KOPT-K1 (cell line): ENCODE results near the gene CD81.
A peak's percentile ranks its signal among the peaks of the same experiment; 100 is the strongest.
"Not testable (repeated sequence)": the region's sequence is repeated elsewhere in the genome, so short reads cannot be mapped to it uniquely, and the experiment has no call there.

Experiments
- H3K27ac ChIP-seq: fragments of 200-600 bp; sonication (generic); 2 replicates; pipeline ENCODE4 v1.5.1; 2016; ENCODE audit warnings: antibody characterized with exemption, mild to moderate bottlenecking, low read depth, low read length; ENCODE audit not compliant: poor library complexity, severe bottlenecking
- H3K36me3 ChIP-seq: fragments of 200-600 bp; sonication (generic); 2 replicates; pipeline ENCODE4 v1.5.1; 2017; ENCODE audit warnings: antibody characterized with exemption, mild to moderate bottlenecking, low read length, moderate library complexity; ENCODE audit not compliant: insufficient read depth
- H3K9me3 ChIP-seq: fragments of 200-600 bp; sonication (generic); 2 replicates; pipeline ENCODE4 v1.5.1; 2017; ENCODE audit warnings: antibody characterized with exemption, low read length, mild to moderate bottlenecking; ENCODE audit not compliant: insufficient read depth, poor library complexity, severe bottlenecking

The CD81 gene, protein sequence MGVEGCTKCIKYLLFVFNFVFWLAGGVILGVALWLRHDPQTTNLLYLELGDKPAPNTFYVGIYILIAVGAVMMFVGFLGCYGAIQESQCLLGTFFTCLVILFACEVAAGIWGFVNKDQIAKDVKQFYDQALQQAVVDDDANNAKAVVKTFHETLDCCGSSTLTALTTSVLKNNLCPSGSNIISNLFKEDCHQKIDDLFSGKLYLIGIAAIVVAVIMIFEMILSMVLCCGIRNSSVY

GRCh38 chr11:2376751-2377451 lies at the start of gene CD81:
Gene CD81, plus strand, starts transcription at chr11:2377310. Its CDS starts 240 bp downstream, at chr11:2377550.
- Histone ChIP-seq H3K36me3 (peaks cover 24% of the 10 kb centered on the region; the same call in 1 of the 2 replicates), H3K9me3 (no peaks in the 10 kb centered on the region), H3K27ac (peak within 1 kb of the TSS; percentile 79)

DNA sequence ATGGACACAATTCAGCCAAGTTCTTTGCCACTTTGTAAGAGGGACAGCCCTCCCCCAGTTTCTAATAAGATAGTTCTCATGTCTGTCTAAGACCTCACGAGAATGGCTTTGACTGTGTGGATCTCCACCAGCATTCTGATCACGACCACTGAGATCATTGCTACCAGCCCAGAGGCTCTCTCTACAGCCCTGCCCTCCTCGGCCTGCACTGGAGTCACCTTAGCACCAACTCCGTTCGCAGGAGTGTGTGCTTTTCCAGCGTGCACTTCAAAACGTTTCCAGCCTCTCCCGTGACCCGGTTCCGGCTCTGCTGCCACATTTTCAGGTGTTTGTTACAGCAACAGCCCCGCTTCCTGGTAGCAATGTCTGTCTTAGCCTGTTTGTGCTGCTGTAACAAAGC lies 49.1 kb upstream of the CD81 start:
- Histone ChIP-seq H3K36me3 (no peaks in the 10 kb centered on the region), H3K9me3 (peaks cover 18% of the 10 kb centered on the region), H3K27ac (no peak overlapping the region)

- Histone ChIP-seq H3K9me3 (peaks cover 15% of the 10 kb centered on the region), H3K27ac (no peak overlapping the region), H3K36me3 (no peaks in the 10 kb centered on the region)
Measured at GRCh38 chr11:2328656-2329354, 48.3 kb upstream of the CD81 start.

- H3K9me3 ChIP-seq = peaks cover 15% of the 10 kb centered on the region
- no peaks in the 10 kb centered on the region for H3K36me3 ChIP-seq
- no peak overlapping the region for H3K27ac ChIP-seq
Measured at GRCh38 chr11:2329551-2329950, 47.6 kb upstream of the CD81 start.

DNA sequence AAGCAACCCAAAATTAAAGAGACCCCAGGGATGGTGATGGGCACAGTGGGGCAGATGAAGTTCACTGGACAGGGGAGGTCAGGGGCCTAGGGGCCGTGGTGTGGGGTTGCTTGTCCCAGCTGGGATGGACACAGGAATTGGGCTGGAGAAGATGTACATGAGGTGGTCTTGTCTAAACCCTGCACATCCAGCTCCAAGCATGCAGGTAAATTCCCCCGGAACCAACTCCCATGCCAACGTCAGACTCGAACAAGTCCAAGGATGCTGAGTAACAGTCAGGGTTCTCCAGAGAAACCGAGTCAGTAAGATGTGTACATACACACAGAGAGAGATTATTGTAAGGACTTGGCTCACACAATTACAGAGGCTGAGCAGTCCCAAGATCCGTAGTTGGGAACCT lies 46.4 kb upstream of the CD81 start:
- no peaks in the 10 kb centered on the region for H3K36me3 ChIP-seq
- H3K9me3 ChIP-seq = peaks cover 15% of the 10 kb centered on the region
- H3K27ac ChIP-seq = no peak overlapping the region

DNA sequence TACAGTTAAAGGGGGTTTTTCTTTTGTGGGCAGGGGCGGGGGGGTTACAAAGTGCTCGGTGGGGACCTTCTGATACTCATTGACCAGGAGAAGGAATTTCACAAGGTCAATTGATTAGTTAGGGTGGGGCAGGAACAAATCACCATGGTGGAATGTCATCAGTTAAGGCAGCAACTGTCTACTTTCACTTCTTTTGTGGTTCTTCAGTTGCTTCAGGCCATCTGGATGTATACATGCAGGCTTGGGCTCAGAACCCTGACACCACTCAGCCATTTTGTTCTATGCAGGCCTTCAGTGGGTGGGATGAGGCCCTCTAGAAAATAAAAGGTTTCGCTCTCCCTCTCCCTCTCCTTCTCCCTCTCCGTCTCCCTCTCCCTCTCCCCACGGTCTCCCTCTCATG lies 45.7 kb upstream of the CD81 start:
- H3K9me3 ChIP-seq = peaks cover 15% of the 10 kb centered on the region
- no peak overlapping the region for H3K27ac ChIP-seq
- no peaks in the 10 kb centered on the region for H3K36me3 ChIP-seq

GRCh38 chr11:2332569-2332968 lies 44.5 kb upstream of the CD81 start:
- peaks cover 15% of the 10 kb centered on the region for H3K9me3 ChIP-seq
- not testable (repeated sequence) for H3K27ac ChIP-seq, H3K36me3 ChIP-seq

DNA sequence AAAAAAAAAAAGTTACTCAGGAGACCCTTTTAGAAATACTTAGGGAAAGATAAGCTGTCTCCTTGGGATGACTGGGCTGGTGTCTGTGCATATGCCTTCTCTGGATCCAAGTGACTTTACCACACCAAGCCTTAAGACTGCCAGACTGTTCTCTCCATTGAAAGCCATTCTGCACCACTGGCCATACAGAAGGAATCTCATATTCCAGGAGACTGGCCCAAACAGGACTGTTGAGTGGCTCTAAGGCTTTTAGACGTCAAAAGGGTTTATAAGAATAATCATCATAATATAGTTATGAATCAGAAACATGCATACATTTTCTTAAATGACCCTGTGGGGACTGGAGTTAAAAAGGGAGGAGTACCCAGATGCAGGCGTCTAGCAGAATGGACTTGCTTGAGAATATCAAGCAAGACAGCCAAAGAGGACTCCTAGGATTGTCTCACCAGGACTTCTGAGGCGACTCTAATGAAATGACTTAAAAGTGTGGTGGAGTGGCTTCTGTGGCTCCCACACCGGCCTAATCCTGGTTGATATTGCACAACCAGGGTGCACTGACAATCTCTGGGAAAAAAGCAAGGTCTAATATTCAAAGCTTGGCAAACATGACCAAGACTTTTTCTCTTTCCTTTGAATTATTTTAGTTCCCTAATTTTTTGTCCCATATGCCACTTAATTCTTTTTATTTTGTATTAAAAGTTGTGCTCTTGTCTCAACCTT lies 43.5 kb upstream of the CD81 start:
- H3K36me3 ChIP-seq, H3K27ac ChIP-seq: not testable (repeated sequence)
- peaks cover 15% of the 10 kb centered on the region for H3K9me3 ChIP-seq

- H3K9me3 ChIP-seq = peaks cover 15% of the 10 kb centered on the region
- not testable (repeated sequence) for H3K27ac ChIP-seq, H3K36me3 ChIP-seq
Measured at GRCh38 chr11:2335286-2335685, 41.8 kb upstream of the CD81 start.

DNA sequence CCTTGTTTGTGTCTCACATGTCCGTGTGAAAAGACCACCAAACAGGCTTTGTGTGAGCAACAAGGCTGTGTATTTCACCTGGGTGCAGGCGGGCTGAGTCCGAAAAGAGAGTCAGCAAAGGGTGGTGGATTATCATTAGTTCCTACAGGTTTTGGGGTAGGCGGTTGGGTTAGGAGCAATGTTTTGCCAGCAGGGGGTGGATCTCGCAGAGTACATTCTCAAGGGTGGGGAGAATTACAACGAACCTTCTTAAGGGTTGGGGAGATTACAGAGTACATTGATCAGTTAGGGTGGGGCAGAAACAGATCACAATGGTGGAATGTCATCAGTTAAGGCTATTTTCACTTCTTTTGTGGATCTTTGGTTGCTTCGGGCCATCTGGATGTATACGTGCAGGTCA lies 38.4 kb upstream of the CD81 start:
- not testable (repeated sequence) for H3K36me3 ChIP-seq, H3K27ac ChIP-seq, H3K9me3 ChIP-seq

DNA sequence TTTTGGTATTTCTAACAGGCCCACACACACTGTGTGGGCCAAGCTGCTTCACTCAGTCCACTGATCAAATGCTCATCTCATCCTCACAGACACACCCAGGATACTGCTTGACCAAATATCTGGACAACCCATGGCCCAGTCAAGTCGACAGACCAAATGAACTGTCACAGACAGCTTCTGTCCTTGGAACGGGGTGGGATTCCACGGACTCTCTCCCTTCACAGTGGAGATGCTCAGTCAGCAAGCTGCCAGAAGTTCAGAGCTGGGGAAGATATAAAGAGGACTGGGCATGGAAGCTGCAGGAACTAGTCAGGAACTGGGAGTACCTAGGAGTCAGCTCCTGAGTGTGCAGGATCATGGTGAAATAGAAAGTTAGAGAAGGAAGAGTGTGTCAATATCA lies 34.6 kb upstream of the CD81 start:
- H3K27ac ChIP-seq = no peak overlapping the region
- no peaks in the 10 kb centered on the region for H3K36me3 ChIP-seq
- H3K9me3 ChIP-seq = peaks cover 20% of the 10 kb centered on the region

- Histone ChIP-seq H3K9me3 (peaks cover 22% of the 10 kb centered on the region), H3K36me3 (no peaks in the 10 kb centered on the region)
Measured at GRCh38 chr11:2342981-2343380, 34.1 kb upstream of the CD81 start.

DNA sequence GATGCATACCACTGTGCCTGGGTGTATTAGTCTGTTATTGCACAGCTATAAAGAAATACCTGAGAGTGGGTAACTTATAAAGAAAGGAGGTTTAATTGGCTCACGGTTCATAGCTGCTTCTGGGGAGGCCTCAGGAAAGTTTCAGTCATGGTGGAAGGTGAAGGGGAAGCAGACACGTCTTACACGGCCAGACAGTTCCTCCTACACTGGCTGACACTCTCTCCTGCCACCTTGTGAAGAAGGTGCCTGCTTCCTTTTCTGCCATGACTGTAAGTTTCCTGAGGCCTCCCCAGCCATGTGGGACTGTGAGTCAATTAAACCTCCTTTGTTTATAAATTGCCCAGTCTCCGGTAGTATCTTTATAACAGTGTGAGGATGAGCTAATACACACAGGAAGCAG lies 33.6 kb upstream of the CD81 start:
- H3K9me3 ChIP-seq = peaks cover 27% of the 10 kb centered on the region
- H3K27ac ChIP-seq = no peak overlapping the region
- no peaks in the 10 kb centered on the region for H3K36me3 ChIP-seq

More at GRCh38 chr11:2342981-2343380, 34.1 kb upstream of the CD81 start:
- no peak overlapping the region for H3K27ac ChIP-seq

- Histone ChIP-seq H3K36me3 (no peaks in the 10 kb centered on the region), H3K9me3 (peaks cover 43% of the 10 kb centered on the region), H3K27ac (no peak overlapping the region)
Measured at GRCh38 chr11:2345050-2345449, 32.1 kb upstream of the CD81 start.

DNA sequence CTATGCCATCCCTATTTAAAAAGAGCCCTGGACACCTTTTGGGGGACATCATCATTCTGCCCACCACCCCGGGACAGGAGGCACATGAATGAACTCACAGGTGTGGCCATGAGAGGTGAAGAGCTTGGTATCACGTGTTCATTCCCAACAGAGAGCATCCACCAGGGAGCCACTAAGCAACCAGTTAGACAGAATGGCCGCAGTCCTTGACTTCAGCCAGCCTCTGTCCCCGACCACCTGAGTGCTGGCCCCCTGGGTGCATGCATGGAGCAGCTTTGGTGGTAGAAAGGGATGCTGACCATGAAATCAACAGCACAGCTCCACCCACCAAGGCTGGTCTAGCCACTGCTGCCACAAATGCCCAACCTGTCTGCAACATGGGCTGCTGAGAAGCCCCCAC lies 31.1 kb upstream of the CD81 start:
- H3K36me3 ChIP-seq = no peaks in the 10 kb centered on the region
- H3K9me3 ChIP-seq = peaks cover 45% of the 10 kb centered on the region
- no peak overlapping the region for H3K27ac ChIP-seq
